CD8-positive, alpha-beta memory T cell (primary cell): ENCODE measurements around the gene PPP1R27. TPM values are rescaled to one million over a fixed set of nuclear protein-coding genes. Genes with fewer than 3 reads are reported as not detected.
A peak's percentile ranks its signal among the peaks of the same experiment; 100 is the strongest.

Source experiments
- CTCF ChIA-PET: fragments of 350-600 bp; sonication (Branson Sonifier 250); formaldehyde crosslinking; loops from one replicate; lab custom pipeline; 2021; ENCODE audit warnings: antibody characterized with exemption; lab: Charles Lee
- POLR2A ChIA-PET: fragments of 350-600 bp; sonication (Branson Sonifier 250); formaldehyde crosslinking; loops from one replicate; lab custom pipeline; 2021; ENCODE audit warnings: antibody characterized with exemption; lab: Charles Lee
- DNase-seq, 5 donors: peaks; one replicate each; pipeline versions ENCODE4 v3.0.0 to v3.0.0-alpha.2; 2020 to 2022; ENCODE audit warnings: mixed read lengths in 1 of 5
- H3K27ac ChIP-seq: one replicate; pipeline ENCODE4 v1.7.0; 2013; ENCODE audit warnings: low read depth, mild to moderate bottlenecking, low read length, moderate library complexity
- H3K27me3 ChIP-seq: 2 replicates; pipeline ENCODE4 v1.7.0; 2013; ENCODE audit warnings: low read length, mild to moderate bottlenecking; ENCODE audit not compliant: insufficient read depth, poor library complexity, severe bottlenecking
- H3K36me3 ChIP-seq: 2 replicates; pipeline ENCODE4 v1.7.0; 2013; ENCODE audit warnings: mild to moderate bottlenecking, low read length, moderate library complexity; ENCODE audit not compliant: insufficient read depth
- H3K4me1 ChIP-seq: 2 replicates; pipeline ENCODE4 v1.7.0; 2013; ENCODE audit warnings: mild to moderate bottlenecking, low read length, moderate library complexity; ENCODE audit not compliant: insufficient read depth
- H3K4me3 ChIP-seq: 2 replicates; pipeline ENCODE4 v1.7.0; 2013; ENCODE audit warnings: mild to moderate bottlenecking, low read length
- H3K9me3 ChIP-seq: 2 replicates; pipeline ENCODE4 v1.7.0; 2013; ENCODE audit warnings: mild to moderate bottlenecking, low read length
- H3K27ac Mint-ChIP-seq, 8 donors: one replicate each; pipeline ENCODE4 v1.8.0; 2020 to 2021; ENCODE audit warnings: mixed read lengths in 8 of 8, mild to moderate bottlenecking in 6 of 8, inconsistent platforms in 3 of 8, moderate library complexity in 3 of 8
- H3K27me3 Mint-ChIP-seq, 2 donors: one replicate each; pipeline ENCODE4 v1.8.0; 2020 to 2021; ENCODE audit warnings: mixed read lengths in 2 of 2, mild to moderate bottlenecking in 1 of 2, moderate library complexity in 1 of 2
- H3K36me3 Mint-ChIP-seq, 3 donors: one replicate each; pipeline ENCODE4 v1.8.0; 2020 to 2021; ENCODE audit warnings: mixed read lengths in 3 of 3, inconsistent platforms in 1 of 3, mild to moderate bottlenecking in 1 of 3
- H3K4me1 Mint-ChIP-seq, 3 donors: one replicate each; pipeline ENCODE4 v1.8.0; 2020 to 2021; ENCODE audit warnings: mixed read lengths in 3 of 3, inconsistent platforms in 1 of 3, mild to moderate bottlenecking in 1 of 3
- H3K4me3 Mint-ChIP-seq, 7 donors: one replicate each; pipeline ENCODE4 v1.8.0; 2020 to 2021; ENCODE audit warnings: mixed read lengths in 7 of 7, mild to moderate bottlenecking in 6 of 7, moderate library complexity in 4 of 7, inconsistent platforms in 2 of 7
- H3K9me3 Mint-ChIP-seq, 5 donors: one replicate each; pipeline ENCODE4 v1.8.0; 2020 to 2022; ENCODE audit warnings: mixed read lengths in 5 of 5, mild to moderate bottlenecking in 3 of 5, moderate library complexity in 2 of 5, inconsistent platforms in 1 of 5
- polyA plus RNA-seq: library from polyadenylated mRNA; unstranded; fragments of 300-500 nt; fragmentation: Illumina TruSeq; gene quantifications from one replicate; pipeline ENCODE4 v1.2.3, GENCODE V29; 2021
- total RNA-seq, 2 experiments: library from RNA; stranded (reverse); gene quantifications; one replicate each; pipeline ENCODE4 v1.2.3, GENCODE V29; 2021

PPP1R27 gene
- total and polyA plus RNA-seq, 3 experiments from 2014 or later: not detected

- ChIA-PET POLR2A (no interaction called here), CTCF (no interaction called here)
- H3K9me3 Mint-ChIP-seq: no peaks in the 10 kb centered on the region
- peaks cover 0 to 68% (median 3%) of the 10 kb centered on the region in 3 donors for H3K36me3 Mint-ChIP-seq
- Histone ChIP-seq H3K4me3 (no peak overlapping the region), H3K27me3 (no peaks in the 10 kb centered on the region), H3K27ac (no peak overlapping the region), H3K9me3 (no peaks in the 10 kb centered on the region), H3K36me3 (peaks cover 45% of the 10 kb centered on the region), H3K4me1 (no peaks in the 10 kb centered on the region)
- no peak for DNase-seq
- H3K4me1 Mint-ChIP-seq: no peaks in the 10 kb centered on the region
- no peak overlapping the region for H3K4me3 Mint-ChIP-seq
- H3K27me3 Mint-ChIP-seq: peaks cover 0 to 3% of the 10 kb centered on the region in 2 donors
- H3K27ac Mint-ChIP-seq: no peak overlapping the region
These were observed 12.2 kb upstream of the PPP1R27 start for GRCh38 chr17:81846743-81847689.

DNA sequence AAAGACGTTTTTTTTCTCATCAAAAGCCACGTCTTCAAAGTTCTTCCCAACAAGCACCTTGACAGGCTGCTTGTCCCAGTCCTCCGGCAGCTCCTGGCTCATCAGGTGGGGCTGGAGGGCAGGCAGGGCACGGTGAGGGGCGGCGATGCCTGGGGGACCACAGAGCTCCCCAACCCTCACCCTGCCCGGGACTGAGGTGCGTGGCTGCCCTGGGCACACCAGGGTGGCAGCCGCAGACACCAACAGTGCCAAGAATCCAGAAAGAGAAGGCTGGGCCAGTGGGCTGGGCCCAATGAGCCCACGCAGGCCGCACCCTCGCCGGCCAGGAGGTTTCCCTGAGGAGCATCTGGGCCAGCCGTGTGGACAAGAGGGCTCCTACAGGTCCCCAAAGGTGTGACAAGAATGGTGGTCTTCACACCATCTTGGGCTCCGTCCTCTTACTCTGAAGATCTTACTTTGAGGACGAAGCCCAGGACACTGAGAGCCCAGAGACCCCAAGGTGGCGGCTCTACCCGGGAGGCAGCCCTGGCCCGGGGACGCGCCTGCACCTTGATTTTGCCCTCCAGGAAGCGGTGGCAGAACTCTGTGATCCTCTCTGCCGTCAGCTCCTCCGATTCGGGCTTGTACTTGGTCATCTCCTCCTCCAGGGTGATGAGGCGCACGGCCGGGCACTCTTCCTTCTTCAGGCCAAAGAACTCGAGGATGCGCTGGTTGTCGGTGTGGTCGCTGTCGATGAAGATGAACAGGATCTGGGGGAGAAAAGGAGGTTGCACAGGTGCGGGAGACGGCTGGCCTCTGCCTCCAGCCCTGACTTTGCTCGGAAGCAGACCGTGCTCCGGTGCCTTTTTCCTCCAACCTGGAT is 11.3 kb upstream of the PPP1R27 start:
- no peak for DNase-seq
- Mint-ChIP-seq H3K36me3 (peaks cover 0 to 59% (median 3%) of the 10 kb centered on the region in 3 donors), H3K27me3 (peaks cover 0 to 3% of the 10 kb centered on the region in 2 donors), H3K4me3 (no peak overlapping the region), H3K9me3 (no peaks in the 10 kb centered on the region), H3K4me1 (no peaks in the 10 kb centered on the region), H3K27ac (no peak overlapping the region)
- Histone ChIP-seq H3K9me3 (no peaks in the 10 kb centered on the region), H3K4me1 (no peaks in the 10 kb centered on the region), H3K4me3 (no peak overlapping the region), H3K36me3 (peaks cover 39% of the 10 kb centered on the region), H3K27ac (no peak overlapping the region), H3K27me3 (no peaks in the 10 kb centered on the region)
- ChIA-PET POLR2A (no interaction called here), CTCF (no interaction called here)

DNA sequence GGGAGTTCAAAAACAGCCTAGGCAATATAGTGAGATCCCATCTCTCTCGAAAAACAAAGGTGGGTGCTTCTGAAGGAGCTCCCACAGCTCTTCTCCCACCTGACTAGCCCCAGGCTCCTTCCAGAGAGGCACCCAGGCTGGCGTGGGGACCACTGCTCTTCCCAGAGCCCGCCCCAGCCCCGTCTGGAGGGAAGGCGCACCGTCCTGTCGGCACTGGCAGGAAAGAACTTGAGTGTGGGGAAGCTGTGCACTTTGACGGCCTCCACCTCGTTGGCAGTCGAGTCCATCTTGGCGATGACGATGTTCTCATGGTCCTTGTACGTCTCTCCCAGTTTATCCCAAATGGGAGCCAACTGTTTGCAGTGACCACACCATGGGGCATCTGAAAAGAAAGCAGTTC is 10.5 kb upstream of the PPP1R27 start:
- H3K27ac Mint-ChIP-seq: no peak overlapping the region
- Histone ChIP-seq H3K36me3 (peaks cover 39% of the 10 kb centered on the region), H3K4me1 (no peaks in the 10 kb centered on the region), H3K27me3 (no peaks in the 10 kb centered on the region), H3K4me3 (no peak overlapping the region), H3K9me3 (no peaks in the 10 kb centered on the region), H3K27ac (no peak overlapping the region)
- ChIA-PET CTCF (no interaction called here), POLR2A (no interaction called here)
- peaks cover 0 to 3% of the 10 kb centered on the region in 2 donors for H3K27me3 Mint-ChIP-seq
- DNase-seq: no peak
- no peaks in the 10 kb centered on the region for H3K4me1 Mint-ChIP-seq
- H3K9me3 Mint-ChIP-seq: no peaks in the 10 kb centered on the region
- peaks cover 0 to 57% (median 3%) of the 10 kb centered on the region in 3 donors for H3K36me3 Mint-ChIP-seq
- H3K4me3 Mint-ChIP-seq: no peak overlapping the region

GRCh38 chr17:81844887-81845286 is 10.0 kb upstream of the PPP1R27 start:
- Mint-ChIP-seq H3K36me3 (peaks cover 0 to 57% (median 3%) of the 10 kb centered on the region in 3 donors), H3K4me1 (no peaks in the 10 kb centered on the region), H3K4me3 (no peak overlapping the region), H3K27me3 (peaks cover 0 to 3% of the 10 kb centered on the region in 2 donors), H3K9me3 (no peaks in the 10 kb centered on the region), H3K27ac (peak overlapping the region in 1 of 8 donors; percentile 3)
- Histone ChIP-seq H3K4me3 (no peak overlapping the region), H3K4me1 (no peaks in the 10 kb centered on the region), H3K36me3 (peaks cover 39% of the 10 kb centered on the region), H3K27me3 (no peaks in the 10 kb centered on the region), H3K9me3 (no peaks in the 10 kb centered on the region), H3K27ac (no peak overlapping the region)
- DNase-seq: no peak
- ChIA-PET CTCF (no interaction called here), POLR2A (no interaction called here)

- H3K4me3 Mint-ChIP-seq: no peak overlapping the region
- peaks cover 0 to 55% (median 3%) of the 10 kb centered on the region in 3 donors for H3K36me3 Mint-ChIP-seq
- Histone ChIP-seq H3K9me3 (no peaks in the 10 kb centered on the region), H3K4me1 (no peaks in the 10 kb centered on the region), H3K27ac (no peak overlapping the region), H3K27me3 (no peaks in the 10 kb centered on the region), H3K36me3 (peaks cover 39% of the 10 kb centered on the region), H3K4me3 (no peak overlapping the region)
- no peak overlapping the region for H3K27ac Mint-ChIP-seq
- no peaks in the 10 kb centered on the region for H3K4me1 Mint-ChIP-seq
- no peaks in the 10 kb centered on the region for H3K9me3 Mint-ChIP-seq
- H3K27me3 Mint-ChIP-seq: peaks cover 0 to 3% of the 10 kb centered on the region in 2 donors
- POLR2A ChIA-PET: no interaction called here
- DNase-seq: no peak
- CTCF ChIA-PET: no interaction called here
These were observed 9.5 kb upstream of the PPP1R27 start for GRCh38 chr17:81844327-81844851.

GRCh38 chr17:81843713-81844326 is 9.0 kb upstream of the PPP1R27 start:
- H3K36me3 ChIP-seq: peaks cover 39% of the 10 kb centered on the region
- Mint-ChIP-seq H3K27me3 (peaks cover 0 to 3% of the 10 kb centered on the region in 2 donors), H3K4me3 (no peak overlapping the region), H3K9me3 (no peaks in the 10 kb centered on the region), H3K36me3 (peaks cover 0 to 55% (median 3%) of the 10 kb centered on the region in 3 donors), H3K4me1 (no peaks in the 10 kb centered on the region), H3K27ac (no peak overlapping the region)
- no peaks in the 10 kb centered on the region for H3K4me1 ChIP-seq
- no peak for DNase-seq
- H3K4me3 ChIP-seq: no peak overlapping the region
- CTCF ChIA-PET: no interaction called here
- H3K27ac ChIP-seq: no peak overlapping the region
- no peaks in the 10 kb centered on the region for H3K9me3 ChIP-seq
- POLR2A ChIA-PET: no interaction called here
- H3K27me3 ChIP-seq: no peaks in the 10 kb centered on the region

DNA sequence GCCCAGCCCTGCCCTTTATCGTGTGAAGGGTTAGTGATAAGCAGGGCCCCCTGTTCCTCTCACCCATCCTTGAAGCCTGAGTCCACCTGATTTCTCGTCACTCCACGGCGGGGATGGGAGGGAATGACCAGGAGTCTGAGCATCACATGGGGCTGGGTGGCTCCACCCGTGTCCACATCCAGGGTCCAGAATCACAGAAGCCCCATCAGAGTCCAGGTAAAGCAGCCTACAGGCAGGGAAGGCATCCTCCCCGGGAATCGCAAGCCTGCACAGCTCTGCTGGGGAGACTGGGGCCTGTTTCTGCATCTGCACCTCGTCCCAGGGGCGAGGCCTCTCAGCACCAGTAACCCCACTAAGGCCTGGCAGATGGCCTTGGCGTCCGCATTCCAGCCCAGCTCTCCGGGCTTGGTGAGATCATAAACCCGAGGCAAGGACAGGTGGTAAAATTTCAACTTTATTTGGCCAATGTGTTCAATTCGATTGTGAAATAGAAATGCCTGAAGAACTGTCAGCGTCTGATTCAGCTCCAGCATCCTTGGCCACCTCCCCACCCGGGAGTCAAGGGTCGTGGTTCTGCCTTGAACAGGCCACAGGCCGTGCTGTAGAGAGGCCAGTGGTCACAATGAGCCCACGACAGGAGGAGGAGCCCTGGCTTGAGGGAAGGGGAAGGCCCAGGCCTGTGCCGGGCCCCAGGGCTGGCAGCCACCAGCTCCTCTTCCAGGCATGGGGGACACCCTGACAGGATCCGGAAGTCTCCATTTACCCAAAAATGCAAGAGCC is 8.1 kb upstream of the PPP1R27 start:
- POLR2A ChIA-PET: no interaction called here
- no peak for DNase-seq
- Mint-ChIP-seq H3K36me3 (peaks cover 0 to 52% (median 2%) of the 10 kb centered on the region in 3 donors), H3K9me3 (no peaks in the 10 kb centered on the region), H3K27me3 (peaks cover 0 to 3% of the 10 kb centered on the region in 2 donors), H3K27ac (no peak overlapping the region), H3K4me1 (no peaks in the 10 kb centered on the region), H3K4me3 (no peak overlapping the region)
- Histone ChIP-seq H3K36me3 (peaks cover 35% of the 10 kb centered on the region), H3K27ac (no peak overlapping the region), H3K9me3 (no peaks in the 10 kb centered on the region), H3K4me3 (no peak overlapping the region), H3K27me3 (no peaks in the 10 kb centered on the region), H3K4me1 (no peaks in the 10 kb centered on the region)
- CTCF ChIA-PET: no interaction called here
